OCI-M2 (cell line): Measurements from ENCODE around the gene TNFSF13B.
"Not testable (repeated sequence)": the region's sequence is repeated elsewhere in the genome, so short reads cannot be mapped to it uniquely, and the experiment has no call there.

Source experiments
- DNase-seq: peaks from one replicate; lab custom pipeline; 2025; ENCODE audit not compliant: unreplicated experiment; lab: John Stamatoyannopoulos, UW

Gene TNFSF13B

DNA sequence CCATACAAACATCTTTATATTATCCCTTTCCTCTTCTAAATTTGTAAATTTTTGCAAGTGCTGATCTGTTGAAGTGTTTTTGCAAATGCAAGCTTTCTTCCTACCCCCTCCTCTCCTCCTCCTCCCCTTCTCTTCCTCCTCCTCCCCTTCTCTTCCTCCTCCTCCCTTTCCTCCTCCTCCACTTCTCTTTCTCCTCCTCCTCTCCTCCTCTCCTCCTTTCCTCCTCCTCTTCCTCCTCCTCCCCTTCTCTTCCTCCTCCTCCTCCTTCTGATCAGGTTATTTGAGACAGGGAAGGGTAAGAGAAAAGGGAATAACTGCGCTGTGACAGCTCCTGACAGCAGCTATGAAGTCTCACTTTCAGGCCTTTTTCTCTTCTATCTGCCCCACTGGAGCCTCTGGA, 8.9 kb downstream of the TNFSF13B start:
- DNase-seq, result no peak

DNA sequence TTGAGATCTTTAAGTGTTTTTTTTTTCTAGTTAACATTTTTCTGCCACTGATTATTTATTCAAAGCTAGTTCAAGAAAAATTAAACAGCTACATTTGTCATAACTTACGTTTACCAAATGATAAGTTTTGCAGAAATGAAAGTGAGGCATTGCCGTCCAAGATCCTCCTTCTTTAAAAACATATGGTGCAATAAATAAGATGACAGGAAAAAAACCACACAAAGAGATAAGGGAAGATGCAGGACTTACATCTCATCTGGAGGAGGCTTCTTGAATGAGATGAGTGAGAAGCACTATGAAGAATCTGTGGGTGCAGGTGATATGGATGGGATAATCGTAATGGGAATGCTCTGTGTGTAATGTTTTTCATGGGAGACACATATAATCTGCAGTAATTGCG, 12.4 kb downstream of the TNFSF13B start:
- DNase-seq, result no peak

DNA sequence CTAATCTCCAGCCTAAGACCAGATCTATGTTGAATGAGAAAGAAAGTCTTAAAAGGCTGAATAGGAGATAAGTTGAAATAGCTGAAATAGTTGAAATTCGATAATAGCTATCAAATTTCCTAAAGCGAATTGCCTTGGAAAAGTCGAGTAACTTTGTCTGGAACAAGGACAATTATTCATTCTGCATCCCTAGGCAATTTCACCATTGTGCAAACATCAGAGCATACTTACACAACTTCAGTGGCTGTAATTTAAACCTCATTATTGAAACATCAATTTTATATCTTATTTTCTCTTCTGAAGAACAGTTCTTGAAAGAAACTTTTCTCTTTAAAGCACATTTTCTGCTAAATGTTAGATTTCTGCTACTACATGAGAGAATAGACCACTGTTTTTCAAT, 13.6 kb downstream of the TNFSF13B start:
- no peak for DNase-seq

DNA sequence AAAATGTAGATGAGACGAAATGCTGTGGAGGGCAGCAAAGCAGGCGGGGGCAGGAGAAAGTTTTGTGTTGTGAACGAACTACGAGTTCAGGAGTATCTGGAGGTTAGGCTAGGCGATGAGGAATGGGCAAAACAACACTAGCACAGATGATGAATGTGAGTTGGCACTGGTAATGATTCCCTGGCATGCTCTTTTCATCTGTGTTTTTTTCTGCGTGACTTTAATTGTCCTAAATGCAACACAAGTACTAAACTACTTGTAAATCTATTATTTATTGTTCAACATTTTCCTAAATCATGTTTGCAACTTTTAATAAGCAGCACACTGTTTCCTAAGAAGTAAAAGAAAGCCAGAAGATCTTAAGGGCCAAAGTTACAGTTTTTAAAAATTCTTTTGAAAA, 19.2 kb downstream of the TNFSF13B start:
- DNase-seq, result no peak

DNA sequence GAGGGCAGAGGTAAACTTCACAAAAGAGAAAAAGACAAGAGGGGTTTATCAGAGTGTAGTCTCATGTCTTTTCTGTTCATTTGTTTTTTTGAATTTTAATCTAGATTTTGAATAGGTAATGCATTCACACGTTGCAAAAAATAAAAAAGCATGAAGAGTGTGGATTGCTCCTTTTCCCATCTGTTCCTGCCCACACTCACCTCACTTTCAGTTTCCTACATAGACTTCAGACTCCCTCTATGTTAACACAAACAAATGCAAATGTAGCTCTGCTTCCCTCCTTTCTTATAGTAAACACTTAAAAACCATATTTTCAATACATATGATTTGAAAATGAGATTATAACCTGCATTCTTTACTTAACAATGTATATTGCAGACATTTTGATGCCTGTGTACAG, 20.3 kb downstream of the TNFSF13B start:
- no peak for DNase-seq

DNA sequence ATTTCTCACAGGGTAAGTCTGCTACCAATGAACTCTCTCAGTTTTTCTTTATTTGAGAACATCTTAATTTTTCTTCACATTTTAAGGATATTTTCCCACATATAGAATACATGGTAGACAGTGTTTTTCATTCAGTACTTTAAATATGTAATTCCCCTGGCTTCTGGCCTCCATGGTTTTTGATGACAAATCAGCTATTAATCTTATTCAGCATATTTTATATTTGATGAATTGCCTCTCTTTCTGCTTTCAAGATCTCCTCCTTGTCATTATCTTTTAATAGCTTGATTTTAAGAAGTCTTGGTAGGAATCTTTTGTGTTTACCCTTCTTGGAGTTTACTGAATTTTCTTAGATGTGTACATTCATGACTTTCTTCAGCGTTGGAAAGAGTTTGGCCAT, 27.6 kb downstream of the TNFSF13B start:
- DNase-seq, result no peak

DNA sequence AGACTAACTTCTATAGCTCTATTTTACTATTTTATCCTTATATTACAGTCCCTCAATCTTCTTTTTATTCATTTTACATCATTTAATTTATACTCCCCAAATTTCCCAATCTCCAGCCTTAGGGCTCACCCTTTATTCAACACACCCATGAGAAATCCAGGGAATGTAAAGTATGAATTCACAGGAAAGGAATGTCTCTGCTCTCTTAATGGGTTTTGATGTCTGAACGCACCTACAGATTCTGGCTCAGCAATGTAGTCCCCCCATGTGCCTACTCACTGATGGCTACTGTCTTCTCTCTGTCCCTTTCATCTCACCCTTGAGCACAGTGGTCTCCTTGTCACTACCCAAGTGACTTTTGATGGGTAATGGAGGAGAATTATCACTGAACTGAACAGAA, 32.8 kb downstream of the TNFSF13B start:
- DNase-seq, result no peak

DNA sequence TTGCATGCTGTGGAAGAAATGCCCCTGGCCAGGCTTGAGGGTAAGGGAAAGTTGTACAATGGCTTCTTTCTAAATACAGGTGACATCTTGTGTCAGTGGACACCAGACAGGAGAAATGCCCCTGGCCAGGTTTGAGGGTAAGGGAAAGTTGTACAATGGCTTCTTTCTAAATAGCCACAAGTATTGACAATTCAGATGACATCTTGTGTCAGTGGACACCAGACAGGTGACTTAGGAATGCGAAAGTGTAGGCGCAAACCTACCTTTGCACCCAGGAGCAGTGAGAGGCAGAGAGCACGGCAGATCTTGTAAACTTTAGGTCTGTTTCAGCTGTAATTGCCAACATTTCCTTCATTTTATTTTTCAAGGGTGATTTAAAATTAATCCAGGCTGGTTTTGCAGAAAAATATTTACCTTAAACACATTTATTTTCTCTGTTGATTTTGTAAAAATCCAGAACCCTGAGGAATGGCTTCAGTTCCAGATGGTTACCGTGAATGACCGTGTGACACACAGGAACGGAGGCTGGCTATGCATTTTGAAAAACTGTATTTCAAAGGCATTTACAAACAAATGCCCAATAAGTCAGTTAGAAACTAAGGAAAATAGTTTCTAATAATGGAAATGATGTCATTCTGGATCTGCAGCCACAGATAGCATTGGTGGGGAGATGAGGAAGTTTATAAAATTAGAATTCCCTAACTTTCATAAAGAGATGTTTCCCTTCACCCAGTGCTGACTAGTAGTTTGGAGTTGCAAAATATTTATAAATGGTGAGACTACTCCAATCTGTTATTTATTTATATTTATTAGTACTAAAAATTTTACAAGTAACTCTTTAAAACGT, 34.9 kb downstream of the TNFSF13B start:
- DNase-seq, result no peak

DNA sequence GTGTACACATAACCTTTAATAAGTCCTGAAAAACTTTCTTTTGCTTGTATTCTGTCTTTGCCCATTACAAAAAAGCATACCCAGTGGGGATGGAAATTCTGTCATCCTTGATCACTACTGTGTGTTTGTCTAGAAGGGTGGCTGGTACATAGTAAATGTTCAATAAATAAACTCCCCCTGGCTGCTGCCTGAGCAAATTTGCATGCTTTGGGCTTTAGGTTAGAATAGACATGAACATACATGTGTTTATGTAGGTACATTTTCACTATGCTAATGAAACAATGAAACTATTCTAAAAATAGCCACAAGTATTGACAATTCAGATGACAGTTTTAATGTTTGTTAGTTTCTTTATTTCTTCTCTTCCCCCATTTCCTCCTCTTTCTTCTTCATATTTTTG, 36.1 kb downstream of the TNFSF13B start:
- DNase-seq, result no peak

DNA sequence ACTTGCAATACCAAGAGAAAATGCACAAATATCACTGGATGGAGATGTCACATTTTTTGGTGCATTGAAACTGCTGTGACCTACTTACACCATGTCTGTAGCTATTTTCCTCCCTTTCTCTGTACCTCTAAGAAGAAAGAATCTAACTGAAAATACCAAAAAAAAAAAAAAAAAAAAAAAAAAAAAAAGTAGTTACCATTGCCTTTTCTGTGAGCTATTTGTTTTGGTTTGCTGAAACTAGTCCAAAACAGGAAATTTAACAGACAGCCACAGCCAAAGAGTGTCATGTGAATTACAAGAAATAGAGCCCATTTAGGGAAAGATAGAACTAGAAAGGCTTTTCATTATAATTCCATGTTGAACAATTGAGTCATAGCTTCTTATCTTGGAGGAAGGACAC, 37.3 kb downstream of the TNFSF13B start:
- no peak for DNase-seq

DNA sequence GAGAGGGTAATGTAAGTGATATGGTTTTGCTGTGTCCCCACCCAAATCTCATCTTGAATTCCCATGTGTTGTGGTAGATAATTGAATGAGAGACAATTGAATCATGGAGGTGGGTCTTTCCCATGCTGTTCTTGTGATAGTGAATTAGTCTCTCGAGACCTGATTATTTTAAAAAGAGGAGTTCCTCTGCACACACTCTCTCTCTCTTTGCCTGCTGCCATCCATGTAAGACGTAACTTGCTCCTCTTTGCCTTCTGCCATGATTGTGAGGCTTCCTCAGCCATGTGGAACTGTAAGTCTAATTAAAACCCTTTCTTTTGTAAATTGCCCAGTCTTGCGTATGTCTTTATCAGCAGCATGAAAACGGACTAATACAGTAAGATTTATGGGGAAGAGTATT, 42.1 kb downstream of the TNFSF13B start:
- not testable (repeated sequence) for DNase-seq

DNA sequence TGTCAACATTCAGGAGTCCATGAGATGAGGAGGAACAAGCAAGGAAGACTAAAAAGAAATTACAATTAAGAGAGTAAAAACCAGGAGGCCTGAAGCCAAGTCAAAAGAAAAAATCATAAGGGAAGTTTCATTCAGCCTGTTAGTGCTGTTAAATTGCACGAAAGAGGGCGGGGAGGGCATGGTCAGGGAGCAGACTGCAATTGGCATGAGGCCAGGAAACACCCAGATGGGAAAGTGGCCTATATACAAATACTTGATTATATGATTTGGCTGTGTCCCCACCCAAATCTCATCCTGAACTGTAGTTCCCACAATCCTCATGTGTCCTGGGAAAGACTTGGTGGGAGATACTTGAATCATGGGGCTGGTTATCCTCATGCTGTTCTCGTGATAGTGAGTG, 43.9 kb downstream of the TNFSF13B start:
- DNase-seq, result no peak

DNA sequence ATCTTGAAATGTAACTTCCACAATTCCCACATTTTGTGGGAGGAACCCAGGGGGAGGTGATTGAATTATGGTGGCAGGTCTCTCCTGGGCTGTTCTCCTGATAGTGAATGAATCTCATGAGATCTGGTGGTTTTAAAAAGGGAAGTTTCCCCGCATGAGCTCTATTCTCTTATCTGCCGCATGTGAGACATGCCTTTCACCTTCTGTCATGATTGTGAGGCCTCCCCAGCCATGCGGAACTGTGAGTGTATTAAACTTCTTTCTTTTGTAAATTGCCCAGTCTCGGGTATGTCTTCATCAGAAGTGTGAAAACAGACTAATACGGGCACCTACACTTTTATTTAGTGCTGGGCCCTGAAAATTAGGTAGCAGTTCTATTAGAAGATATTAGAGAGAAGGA, 45.8 kb downstream of the TNFSF13B start:
- no peak for DNase-seq

DNA sequence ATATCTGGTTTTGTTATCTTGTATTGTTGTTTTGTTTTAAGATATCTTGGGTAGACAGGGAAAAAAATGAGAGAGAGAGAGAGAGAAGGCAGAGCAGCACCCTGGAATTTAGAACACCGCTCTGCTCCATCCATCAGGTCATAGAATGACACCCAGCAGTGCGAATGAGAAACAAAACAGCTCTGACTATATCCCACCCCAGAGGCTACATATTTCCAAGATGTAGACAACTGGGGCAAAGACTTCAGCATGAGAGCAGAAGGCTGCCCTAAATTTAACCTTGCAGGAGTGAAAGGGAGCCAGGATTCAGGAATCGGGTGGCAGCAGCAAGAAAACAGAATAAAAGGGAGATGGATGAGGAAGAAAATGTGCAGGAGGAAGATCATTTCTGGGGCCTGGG, 46.5 kb downstream of the TNFSF13B start:
- no peak for DNase-seq

DNA sequence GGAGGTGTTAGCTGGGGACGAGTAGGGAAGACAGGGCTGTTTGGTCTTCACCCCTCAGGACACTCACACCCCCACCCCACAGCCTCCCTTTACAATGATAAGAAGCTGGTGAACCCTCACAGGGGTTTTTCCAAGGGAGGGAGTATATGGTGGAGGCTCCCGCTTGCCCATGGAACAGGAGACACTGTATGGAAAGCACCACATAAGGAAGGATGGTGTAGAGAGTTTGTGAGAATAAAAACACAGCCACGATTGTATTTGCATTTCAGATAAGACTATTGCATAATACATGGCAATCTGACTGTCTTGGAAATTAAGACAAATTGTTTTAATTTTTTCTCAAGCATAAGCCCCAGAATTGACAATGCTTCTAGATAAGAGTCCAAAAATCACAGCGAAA, 46.9 kb downstream of the TNFSF13B start:
- DNase-seq, result no peak

DNA sequence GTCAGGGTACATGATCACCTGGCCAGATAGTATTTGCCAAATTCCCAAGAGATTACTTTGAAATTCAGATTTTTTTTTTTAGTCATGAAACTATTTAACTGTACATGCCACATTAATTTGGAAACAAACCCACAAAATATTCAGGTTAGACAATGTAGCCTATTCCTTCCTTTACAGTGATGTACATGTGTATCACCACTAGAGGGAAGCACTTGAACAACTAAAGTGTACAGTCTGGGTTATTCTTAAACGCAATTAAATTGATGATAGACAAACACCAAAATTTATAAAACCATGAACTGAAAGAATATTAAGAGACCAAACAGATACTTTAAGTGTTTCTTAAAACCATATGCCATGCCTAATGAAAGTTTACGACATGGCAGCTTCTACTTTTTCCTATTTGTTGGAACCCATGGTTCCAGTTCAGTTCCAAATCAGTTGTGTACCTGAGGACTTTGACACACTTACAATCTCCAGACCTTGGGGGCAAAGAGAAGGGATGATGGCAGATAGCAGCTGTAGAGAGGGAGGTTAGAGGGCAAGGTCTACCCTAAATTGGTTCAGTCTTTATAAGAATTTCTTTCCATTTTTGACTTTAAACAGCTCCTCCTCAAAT, 52.8 kb downstream of the TNFSF13B start:
- peak; percentile 8 for DNase-seq

DNA sequence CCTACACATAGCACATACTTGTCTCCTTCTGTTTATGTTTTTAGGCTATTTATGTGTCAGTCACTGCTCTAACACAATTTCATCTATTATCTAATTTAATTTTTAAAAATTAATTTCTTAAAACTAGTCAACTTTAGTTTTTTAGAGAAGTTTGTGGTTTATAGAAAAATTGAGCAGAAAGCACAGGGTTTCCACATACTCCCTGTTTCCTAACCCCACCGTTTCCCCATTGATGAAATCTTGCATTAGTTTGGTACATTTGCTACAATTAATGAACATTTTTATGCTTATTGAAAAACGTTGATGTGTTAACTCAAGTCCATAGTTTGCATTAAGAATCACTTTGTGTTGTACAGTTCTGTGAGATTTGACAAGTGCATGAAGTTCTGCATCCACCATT, 53.5 kb downstream of the TNFSF13B start:
- DNase-seq, result no peak

DNA sequence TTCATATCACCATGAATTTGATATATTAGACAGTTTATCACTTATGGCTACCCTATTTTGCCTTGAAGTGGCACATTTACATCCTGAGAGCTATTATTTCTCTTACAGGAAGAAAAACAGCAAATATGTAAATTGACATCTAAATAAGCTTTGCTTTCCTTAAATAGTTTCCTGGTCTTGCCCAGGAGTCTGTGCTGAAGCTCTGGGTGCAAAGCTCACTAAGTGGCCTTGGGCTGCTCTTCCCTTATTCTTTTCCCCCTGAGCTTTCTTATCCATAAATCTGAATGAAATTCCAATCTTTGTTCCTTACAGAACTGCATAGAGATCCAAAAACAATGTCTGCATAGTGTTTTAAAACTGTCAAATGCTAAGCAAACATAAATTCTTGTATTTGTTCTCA, 56.3 kb downstream of the TNFSF13B start:
- no peak for DNase-seq

DNA sequence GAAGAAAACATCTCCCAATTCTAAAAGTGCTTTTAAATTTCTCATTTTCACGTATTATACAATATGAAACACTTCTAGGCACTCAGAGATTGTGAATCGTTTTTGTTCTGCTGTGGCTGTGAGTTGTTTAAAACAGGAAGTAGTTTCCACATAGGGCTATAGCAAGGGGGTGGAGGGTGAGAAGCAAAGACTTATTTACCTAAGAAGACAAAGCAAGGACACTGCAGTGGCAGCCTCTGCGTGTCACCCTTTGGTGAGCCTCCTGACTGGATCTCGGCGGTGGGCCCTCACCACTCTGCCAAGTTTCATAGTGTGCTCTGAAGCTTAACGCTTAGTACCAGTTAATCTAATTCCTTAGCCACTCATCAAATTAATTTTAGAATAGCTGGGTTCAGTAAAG, 56.8 kb downstream of the TNFSF13B start:
- DNase-seq, result no peak

DNA sequence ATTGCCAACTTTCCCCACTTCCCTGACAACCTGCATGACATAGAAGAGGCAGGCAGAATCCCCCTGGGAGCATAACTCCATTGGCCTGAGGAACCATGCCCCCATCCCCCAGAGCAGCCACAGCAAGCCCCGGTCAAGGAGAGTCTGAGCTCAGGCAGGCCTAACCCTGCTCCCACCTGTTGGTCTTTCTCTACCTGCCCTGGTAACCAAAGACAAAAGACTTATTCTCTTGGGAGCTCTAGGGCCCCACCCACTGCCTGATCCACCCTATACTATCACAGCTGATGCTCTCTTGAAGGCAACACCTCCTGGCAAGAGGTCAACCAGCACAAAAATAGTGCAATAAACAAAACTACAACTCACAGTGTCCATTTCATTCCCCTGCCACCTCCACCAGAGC, 59.3 kb downstream of the TNFSF13B start:
- no peak for DNase-seq

DNA sequence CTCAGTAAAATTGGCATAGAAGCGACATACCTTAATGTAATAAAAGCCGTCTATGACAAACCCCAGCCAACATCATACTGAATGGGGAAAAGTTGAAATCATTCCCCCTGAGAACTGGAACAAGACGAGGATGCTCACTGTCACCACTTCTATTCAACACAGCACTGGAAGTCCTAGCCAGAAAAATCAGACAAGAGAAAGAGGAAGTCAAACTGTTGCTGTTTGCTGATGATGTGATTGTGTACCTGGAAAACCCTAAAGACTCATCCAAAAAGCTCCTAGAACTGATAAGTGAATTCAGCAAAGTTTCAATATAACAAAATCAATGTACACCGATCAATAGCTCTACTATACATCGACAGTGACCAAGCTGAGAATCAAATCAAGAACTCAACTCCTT, 63.3 kb downstream of the TNFSF13B start:
- DNase-seq, result no peak

DNA sequence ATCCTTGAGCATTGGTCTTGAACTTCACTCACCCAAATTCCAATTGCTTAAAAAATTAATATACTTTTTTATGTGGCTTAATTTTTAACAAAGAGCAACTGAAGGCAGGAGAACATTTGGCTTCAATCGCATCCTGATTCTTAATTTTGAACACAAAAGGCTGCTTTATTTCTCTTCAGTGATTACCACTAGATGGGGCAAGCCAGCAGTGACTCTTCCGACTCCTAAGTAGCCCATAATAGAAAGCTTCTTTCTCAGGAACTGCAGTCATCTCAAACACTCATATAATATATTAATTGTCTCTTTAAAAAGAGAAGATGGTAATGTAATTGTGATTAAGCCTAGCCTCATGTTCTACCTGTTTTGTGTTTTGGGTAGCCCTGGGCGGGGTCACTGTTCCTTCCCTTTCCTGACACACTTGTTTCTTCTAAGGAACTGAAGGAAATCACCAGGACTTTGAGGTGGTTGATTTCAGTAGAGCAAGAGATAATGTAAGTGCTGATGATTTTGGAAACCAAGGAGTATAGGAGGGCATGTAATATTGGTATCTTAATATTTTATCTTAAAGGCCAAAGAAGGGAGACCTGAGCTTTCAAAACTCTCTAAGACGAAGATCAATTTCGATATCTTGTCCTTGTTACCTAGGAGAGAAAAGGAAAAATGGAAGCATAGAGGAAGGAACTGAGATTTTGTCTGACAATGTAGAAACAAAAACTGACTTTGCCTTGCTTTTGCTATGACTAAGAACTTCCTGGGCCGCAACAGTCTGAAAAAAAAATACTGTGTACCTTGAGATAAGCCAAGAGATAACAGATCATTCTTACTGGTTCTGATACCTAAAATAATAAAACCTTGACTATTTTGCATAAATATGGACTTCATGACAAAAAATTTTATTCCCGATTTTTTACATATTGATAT, 73.1 kb downstream of the TNFSF13B start:
- no peak for DNase-seq
